Body of pancreas (tissue), 4 donors: ENCODE data around the gene CORO1C.
"Not testable (repeated sequence)": the region's sequence is repeated elsewhere in the genome, so short reads cannot be mapped to it uniquely, and the experiment has no call there.

Source experiments
- POLR2A ChIP-seq, 3 donors: fragments of 450-650 bp; IDR thresholded peaks; one replicate each; pipeline ENCODE4 v1.6.1; 2016; ENCODE audit warnings: antibody characterized with exemption in 3 of 3, mild to moderate bottlenecking in 2 of 3
- TF ChIP-seq, protein P1 (sequence below), 7 experiments: fragments of 450-650 bp in 4 of 7; fragments of 200-600 bp in 3 of 7; sonication (generic) in 3 of 7; IDR thresholded peaks; one replicate each; pipeline ENCODE4 v1.5.1; 2016 to 2019; ENCODE audit warnings: antibody characterized with exemption in 7 of 7

- TF ChIP-seq, protein P1, sequence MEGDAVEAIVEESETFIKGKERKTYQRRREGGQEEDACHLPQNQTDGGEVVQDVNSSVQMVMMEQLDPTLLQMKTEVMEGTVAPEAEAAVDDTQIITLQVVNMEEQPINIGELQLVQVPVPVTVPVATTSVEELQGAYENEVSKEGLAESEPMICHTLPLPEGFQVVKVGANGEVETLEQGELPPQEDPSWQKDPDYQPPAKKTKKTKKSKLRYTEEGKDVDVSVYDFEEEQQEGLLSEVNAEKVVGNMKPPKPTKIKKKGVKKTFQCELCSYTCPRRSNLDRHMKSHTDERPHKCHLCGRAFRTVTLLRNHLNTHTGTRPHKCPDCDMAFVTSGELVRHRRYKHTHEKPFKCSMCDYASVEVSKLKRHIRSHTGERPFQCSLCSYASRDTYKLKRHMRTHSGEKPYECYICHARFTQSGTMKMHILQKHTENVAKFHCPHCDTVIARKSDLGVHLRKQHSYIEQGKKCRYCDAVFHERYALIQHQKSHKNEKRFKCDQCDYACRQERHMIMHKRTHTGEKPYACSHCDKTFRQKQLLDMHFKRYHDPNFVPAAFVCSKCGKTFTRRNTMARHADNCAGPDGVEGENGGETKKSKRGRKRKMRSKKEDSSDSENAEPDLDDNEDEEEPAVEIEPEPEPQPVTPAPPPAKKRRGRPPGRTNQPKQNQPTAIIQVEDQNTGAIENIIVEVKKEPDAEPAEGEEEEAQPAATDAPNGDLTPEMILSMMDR (IDR thresholded peaks at IDR 0.05), result not testable (repeated sequence)
- TF ChIP-seq POLR2A (IDR thresholded peaks at IDR 0.05), result not testable (repeated sequence)
Observed at GRCh38 chr12:108631261-108631660, 100.1 kb downstream of the CORO1C start.
